Measurements from ENCODE around the gene SFMBT2.

- no peak for TF ChIP-seq POLR2A (IDR thresholded peaks at IDR 0.05; ENCODE audit: borderline replicate concordance, extremely low read depth, insufficient read depth, insufficient read length)
- TF ChIP-seq MAX (IDR thresholded peaks at IDR 0.05): no peak
- TF ChIP-seq POLR2AphosphoS5 (IDR thresholded peaks at IDR 0.05; ENCODE audit: low read depth, low read length): no peak
- no peak for TF ChIP-seq SRF (IDR thresholded peaks at IDR 0.05; ENCODE audit: low read depth)
These were observed 146.5 kb downstream of the SFMBT2 start for GRCh38 chr10:7264313-7264756.

Measured in HCT116 (cell line).